ENCODE data around the gene MISP3.
"Not testable (repeated sequence)": the region's sequence is repeated elsewhere in the genome, so short reads cannot be mapped to it uniquely, and the experiment has no call there.

The MISP3 gene

DNA sequence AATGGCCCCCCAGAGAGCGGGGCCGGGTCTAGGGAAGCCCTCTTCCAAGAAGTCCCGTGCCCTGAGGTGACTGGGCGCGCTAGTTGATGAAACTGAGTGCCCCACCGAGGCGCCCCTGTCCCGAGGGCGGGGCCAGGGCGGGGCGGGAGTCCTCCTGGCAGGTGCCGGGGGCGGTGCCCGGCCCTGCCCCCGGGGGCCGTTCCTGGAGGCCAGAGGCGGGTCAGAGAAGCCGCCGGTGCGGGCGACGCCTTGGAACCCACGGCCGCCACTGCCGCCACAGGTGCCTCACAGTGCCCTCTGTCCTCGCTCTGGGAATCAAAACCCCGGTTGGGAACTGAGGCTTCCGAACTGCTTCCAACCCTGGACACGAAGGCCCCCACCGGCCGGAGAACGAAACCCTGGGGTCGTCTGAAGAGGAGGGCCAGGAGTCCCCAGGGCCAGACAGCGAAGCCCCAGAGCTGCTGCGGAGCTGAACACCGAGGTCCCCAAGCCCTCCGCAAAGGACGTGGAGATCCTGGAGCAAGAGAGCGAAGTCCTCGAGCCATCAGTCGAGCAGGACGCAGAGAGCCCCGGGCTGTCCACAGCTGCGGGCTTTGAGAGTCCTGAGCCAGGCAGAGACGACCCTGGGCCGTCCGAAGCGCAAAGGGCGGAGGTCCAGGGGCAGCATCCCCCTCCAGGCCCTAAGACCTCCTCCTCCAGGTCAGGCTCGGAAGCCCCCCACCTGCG, at the start of gene MISP3:
TSS of gene MISP3 (plus strand) at position 252 of the 726 bp plus-strand sequence. CDS start 524 bp downstream, outside the sequence.
- DNase-seq (ENCODE audit: low read depth, low spot score), result peak; percentile 42

- DNase-seq (ENCODE audit: low read depth, low spot score), result peak; percentile 74
Measured at GRCh38 chr19:14023404-14024235, 49.0 kb upstream of the MISP3 start.

DNA sequence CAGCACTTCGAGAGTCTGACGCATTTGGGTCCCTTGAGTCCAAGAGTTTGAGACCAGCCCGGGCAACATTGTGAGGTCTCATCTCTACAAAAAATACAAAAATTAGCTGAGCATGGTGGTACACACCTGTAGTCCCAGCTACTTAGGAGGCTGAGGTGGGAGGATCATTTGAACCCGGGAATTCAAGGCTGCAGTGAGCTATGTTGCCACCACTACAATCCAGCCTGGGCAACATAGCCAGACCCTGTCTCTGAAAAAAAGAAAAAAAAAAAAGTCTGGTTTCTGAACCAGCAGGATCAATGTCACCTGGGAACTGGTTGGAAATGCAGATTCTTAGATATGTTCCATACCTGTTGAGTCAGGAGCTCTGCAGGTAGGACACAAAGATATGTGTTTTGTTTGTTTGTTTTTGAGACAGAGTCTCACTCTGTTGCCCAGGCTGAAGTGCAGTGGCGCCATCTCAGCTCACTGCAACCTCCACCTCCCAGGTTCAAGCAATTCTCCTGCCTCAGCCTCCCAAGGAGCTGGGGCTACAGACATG, 45.9 kb upstream of the MISP3 start:
- DNase-seq (ENCODE audit: low read depth, low spot score), result not testable (repeated sequence)

- DNase-seq (ENCODE audit: low read depth, low spot score), result no peak
Measured at GRCh38 chr19:14027856-14028450, 44.6 kb upstream of the MISP3 start, which contains the start of gene RLN3. Gene RLN3 (plus strand): TSS chr19:14028148. CDS start chr19:14028205, 57 bp downstream.

DNA sequence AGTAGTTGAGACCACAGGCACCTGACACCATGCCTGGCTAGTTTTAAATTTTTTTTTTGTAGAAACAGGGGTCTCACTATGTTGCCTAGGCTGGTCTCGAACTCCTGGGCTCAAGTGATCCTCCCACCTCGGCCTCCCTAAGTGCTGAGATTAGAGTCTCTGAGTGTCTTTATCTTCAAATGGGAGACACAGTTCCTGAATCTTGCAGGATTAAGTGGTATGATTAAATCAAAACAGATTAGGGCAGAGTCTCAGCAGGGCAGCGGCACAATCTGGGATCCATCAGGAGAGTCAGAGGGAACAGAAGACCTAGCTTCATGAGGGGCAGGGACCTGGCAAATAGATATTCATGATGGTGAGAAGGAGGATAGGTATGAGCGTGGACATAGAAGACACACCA, 43.7 kb upstream of the MISP3 start:
- DNase-seq (ENCODE audit: low read depth, low spot score), result no peak

DNA sequence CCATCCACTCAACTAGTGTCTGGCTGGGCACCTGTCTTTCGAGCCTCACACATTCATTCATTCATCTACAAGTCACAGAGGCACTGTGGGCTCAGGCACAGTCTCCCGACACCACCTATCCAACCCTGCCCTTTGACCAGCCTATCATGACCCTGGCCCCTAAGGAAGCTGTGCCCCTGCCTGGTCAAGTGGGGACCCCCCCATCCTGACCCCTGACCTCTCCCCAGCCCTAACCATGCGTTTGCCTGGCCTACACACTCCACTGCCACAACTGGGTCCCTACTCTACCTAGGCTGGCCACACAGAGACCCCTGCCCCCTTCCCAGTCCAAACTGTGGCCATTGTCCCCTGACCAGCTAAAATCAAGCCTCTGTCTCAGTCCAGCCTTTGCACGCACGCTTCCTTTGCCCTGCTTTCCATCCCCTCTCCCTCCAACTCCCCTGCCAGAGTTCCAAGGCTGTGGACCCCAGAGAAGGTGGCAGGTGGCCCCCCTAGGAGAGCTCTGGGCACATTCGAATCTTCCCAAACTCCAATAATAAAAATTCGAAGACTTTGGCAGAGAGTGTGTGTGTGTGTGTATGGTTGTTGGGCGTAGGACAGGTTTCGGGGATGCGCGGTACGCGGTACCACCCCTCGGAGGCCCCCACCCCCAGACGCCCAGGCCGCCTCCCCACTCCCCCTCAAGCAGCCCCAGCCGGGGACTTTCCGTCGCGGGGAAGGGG, 41.4 kb upstream of the MISP3 start:
- DNase-seq (ENCODE audit: low read depth, low spot score), result no peak

DNA sequence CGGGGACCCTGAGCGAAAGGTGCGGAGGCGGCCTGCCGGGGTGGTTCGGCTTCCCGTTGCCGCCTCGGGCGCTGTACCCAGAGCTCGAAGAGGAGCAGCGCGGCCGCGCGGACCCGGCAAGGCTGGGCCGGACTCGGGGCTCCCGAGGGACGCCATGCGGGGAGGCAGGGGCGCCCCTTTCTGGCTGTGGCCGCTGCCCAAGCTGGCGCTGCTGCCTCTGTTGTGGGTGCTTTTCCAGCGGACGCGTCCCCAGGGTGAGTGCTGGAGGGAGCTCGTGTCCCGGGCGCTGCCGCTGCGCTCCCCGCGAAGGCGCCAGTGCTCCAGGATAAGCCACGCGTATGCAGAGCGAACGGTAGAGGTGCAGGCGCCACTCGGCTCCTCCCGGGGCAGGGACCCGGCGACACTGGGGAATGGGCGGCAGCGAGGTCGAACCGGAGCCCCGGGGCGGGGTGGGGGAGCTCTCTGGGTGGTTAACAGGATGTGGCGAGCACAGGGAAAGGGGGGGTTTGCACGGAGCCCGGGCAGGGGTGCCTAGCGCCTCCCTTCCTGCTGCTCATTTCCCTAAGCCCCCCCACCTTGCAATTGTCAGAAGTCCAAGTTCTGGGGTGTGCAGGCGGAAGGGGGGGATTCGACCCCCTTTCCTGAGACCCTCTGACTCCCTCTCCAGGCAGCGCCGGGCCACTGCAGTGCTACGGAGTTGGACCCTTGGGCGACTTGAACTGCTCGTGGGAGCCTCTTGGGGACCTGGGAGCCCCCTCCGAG, 40.7 kb upstream of the MISP3 start, which contains the start of gene IL27RA:
TSS of gene IL27RA (plus strand) at position 44 of the 762 bp plus-strand sequence. CDS start at position 155, 111 bp downstream.
- DNase-seq (ENCODE audit: low read depth, low spot score), result peak; percentile 62

GRCh38 chr19:14033946-14034345, 38.6 kb upstream of the MISP3 start:
- no peak for DNase-seq (ENCODE audit: low read depth, low spot score)

DNA sequence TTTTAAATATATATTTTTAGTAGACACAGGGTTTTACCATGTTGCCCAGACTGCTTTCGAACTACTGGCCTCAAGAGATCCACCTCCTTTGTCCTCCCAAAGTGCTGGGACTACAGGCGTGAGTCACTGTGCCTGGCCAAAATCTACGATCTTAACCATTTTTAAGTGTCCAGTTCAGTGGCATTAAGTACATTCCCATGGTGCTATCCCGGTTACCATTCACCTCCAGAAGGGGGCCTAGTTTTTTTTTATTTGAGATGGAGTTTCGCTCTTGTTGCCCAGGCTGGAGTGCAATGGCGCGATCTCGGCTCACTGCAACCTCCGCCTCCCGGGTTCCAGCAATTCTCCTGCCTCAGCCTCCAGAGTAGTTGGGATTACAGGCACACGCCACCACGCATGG, 37.4 kb upstream of the MISP3 start:
- DNase-seq (ENCODE audit: low read depth, low spot score), result not testable (repeated sequence)

DNA sequence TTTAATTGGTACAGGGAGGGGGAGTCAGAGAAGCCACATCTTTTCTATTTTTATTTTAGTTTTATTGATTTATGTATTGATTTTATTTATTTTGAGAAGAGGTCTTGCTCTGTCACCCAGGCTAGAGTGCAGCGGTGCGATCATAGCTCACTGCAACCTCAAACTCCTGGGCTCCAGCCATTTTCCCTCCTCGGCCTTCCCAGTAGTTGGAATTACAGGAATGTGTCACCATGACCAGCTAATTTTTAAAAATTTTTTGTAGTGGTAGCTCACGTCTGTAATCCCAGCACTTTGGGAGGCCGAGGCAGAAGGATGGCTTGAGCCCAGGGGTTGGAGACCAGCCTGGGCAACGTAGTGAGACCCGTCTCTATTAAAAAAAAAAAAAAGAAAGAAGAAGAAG, 36.9 kb upstream of the MISP3 start:
- no peak for DNase-seq (ENCODE audit: low read depth, low spot score)

DNA sequence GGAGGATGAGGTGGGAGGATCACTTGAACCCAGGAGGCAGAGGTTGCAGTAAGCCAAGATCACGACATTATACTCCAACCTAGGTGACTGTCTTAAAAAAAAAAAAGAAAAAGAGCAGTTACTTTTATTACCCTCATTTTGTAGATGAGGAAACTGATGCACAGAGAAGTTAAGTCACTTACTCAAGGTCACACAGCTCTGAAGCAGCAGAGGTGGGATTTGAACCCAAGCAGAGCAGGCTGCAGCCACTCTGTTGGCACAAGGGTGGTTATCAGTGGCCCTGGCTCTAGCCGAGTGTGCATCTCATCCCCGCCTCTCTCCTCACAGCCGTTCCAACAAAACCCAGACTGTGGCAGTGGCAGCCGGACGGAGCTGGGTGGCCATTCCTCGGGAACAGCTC, 33.4 kb upstream of the MISP3 start:
- no peak for DNase-seq (ENCODE audit: low read depth, low spot score)

DNA sequence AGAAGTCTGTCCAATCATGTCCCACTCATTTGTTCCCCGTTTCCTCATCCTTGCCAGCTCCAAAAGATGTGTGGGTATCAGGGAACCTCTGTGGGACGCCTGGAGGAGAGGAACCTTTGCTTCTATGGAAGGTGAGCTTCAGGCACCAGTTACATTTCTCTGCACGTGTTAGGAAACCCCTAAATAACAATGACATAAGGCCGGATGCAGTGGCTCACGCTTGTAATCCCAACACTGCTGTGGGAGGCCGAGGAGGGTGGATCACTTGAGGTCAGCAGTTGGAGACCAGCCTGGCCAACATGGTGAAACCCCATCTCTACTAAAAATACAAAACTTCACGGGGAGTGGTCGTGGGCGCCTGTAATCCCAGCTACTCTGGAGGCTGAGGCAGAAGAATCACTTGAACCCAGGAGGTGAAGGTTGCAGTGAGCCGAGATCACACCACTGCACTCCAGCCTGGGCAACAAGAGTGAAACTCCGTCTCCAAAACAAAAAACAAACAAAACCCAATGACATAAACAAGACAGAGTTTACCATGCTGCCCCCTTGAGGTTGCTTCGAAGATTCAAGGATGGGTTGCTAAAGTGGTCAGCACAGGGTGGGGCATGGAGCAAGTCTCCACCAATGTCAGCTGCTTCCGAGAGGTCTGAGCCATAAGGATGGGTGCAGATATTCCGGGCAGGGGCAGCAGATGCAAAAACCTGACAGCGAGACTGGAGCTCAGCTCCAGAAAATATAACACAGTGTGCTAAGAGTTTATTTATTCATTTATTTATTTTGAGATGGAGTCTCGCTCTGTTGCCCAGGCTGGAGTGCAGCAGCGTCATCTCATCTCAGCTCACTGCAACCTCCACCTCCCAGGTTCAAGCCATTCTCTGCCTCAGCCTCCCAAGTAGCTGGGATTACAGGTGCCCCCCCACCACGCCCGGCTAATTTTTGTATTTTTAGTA, 29.7 kb upstream of the MISP3 start:
- peak; percentile 90 for DNase-seq (ENCODE audit: low read depth, low spot score)

DNA sequence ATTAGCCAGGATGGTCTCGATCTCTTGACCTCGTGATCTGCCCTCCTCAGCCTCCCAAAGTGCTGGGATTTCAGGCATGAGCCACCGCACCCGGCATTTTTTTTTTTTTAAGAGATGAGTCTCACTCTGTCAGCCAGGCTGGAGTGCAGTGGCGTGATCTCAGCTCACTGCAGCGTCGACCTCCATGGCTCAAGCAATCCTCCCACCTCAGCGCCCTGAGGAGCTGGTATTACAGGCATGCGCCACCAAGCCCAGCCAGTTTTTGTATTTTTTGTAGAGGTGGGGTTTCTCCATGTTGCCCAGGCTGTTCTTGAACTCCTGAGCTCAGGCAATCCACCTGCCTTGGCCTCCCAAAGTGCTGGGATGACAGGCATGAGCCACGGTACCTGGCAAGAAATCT, 24.7 kb upstream of the MISP3 start:
- not testable (repeated sequence) for DNase-seq (ENCODE audit: low read depth, low spot score)

DNA sequence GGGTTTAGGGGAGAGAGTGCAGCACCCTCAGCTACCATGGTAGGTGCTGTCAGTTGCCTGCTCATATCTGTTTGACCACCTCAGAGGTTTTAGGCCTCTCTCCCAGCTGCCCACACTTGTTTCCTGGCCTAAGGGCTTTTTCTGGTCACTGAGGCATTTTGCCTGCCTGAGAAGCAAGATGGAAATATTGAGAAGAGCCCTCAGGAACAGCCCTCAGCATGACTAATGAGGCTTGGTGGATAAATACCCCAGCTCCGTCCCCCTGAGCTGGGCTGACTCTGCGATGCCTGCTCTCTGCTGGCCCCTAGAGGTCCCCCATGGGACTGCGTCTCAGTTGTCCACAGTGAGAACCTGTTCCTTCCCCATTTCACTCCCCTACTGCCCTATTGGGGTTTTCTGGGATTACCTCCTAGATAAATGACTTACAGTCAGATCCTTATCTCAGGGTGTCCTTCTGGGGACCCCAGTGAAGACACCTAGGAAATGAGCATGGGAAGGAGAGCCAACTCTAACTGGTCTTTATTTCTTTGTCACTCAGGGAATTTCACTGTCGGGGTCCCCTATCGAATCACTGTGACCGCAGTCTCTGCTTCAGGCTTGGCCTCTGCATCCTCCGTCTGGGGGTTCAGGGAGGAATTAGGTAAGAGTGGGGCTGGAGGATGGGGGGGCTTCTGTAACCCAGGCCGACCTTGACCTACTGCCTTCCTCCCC, 24.0 kb upstream of the MISP3 start:
- DNase-seq (ENCODE audit: low read depth, low spot score), result peak; percentile 76

- DNase-seq (ENCODE audit: low read depth, low spot score), result no peak
Measured at GRCh38 chr19:14050512-14050911, 22.1 kb upstream of the MISP3 start.

DNA sequence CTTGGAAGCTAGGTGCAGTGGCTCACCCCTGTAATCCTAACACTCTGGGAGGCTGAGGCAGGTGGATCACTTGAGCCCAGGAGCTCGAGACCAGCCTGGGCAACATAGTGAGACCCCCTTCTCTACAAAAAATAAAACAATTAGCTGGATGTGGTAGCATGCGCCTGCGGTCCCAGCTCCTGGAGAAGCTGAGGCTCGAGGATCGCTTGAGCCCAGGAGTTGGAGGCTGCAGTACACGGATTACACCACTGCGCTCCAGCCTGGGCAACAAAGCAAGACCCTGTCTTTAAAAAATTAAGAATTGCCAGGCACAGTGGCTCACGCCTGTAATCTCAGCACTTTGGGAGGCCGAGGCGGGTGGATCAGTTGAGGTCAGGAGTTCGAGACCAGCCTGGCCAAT, 21.6 kb upstream of the MISP3 start:
- not testable (repeated sequence) for DNase-seq (ENCODE audit: low read depth, low spot score)

DNA sequence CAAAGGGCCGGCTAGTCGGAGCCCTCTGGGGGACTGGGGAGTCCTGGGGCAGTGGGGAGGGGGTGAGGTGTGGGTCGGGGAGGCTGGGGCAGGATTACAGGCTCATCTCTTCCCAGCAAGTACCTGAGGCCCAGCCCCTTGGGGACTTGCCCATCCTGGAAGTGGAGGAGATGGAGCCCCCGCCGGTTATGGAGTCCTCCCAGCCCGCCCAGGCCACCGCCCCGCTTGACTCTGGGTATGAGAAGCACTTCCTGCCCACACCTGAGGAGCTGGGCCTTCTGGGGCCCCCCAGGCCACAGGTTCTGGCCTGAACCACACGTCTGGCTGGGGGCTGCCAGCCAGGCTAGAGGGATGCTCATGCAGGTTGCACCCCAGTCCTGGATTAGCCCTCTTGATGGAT, 20.6 kb upstream of the MISP3 start:
- DNase-seq (ENCODE audit: low read depth, low spot score), result no peak

DNA sequence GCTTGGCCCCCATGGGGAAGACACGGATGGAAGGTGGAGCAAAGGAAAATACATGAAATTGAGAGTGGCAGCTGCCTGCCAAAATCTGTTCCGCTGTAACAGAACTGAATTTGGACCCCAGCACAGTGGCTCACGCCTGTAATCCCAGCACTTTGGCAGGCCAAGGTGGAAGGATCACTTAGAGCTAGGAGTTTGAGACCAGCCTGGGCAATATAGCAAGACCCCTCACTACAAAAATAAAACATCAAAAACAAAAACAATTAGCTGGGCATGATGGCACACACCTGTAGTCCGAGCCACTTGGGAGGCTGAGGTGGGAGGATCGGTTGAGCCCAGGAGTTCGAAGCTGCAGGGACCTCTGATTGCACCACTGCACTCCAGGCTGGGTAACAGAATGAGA, 20.1 kb upstream of the MISP3 start:
- DNase-seq (ENCODE audit: low read depth, low spot score), result no peak

DNA sequence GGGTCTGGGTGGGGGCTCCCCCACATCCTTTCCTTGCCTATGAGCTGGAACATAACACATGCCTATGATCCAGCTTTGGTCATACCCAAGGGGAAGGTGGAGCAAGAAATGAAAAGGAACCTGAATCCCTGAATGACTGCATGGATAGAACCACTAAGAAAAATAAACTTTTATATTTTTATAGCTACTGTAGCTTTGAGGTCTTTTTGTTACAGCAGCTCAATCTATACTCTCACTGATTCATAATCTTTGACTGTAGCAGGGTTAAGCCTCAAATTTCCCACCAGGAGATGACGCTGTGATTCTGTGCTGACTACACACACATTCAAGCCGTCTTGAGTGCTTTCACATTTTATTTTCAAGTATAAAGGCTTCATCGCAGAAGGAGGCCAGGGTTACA, 19.6 kb upstream of the MISP3 start:
- DNase-seq (ENCODE audit: low read depth, low spot score), result no peak

All from ELF-1 (cell line).